ENCODE results near the gene RIPPLY2. TPM values are rescaled to one million over a fixed set of nuclear protein-coding genes. Genes with fewer than 3 reads are reported as not detected.

Gene RIPPLY2
- total and polyA plus RNA-seq, 4 donors = 0.05 to 0.24 TPM; not detected in 2

DNA sequence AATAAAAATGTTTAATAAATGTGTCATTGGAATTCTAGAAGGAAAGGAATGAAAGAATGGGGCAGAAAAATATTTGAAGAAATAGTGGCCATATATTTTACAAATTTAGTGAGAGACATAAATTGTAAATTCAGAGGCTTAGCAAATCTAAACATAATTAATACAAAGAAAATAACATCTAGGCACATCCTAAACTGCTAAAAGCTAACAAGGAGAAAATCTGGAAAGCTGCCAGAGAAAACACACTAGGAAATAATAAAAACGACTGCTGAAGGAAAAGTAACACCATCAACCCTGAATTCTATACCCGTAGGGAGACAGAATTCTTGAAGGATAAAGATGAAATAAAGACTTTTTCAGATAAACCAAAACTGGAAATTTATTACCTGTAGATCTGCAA, 30.1 kb downstream of the RIPPLY2 start:
- H3K36me3 ChIP-seq (ENCODE audit: control insufficient read depth in 4 of 4, insufficient read depth in 4 of 4, low read length in 4 of 4) = peaks cover 0 to 2% (median 0%) of the 10 kb centered on the region in 4 donors
- H3K27ac ChIP-seq (ENCODE audit: low read depth in 1 of 2, low read length in 1 of 2) = no peak overlapping the region
- WGBS, 2 donors = 40 to 59% methylated on average over 2 of the region's 2 CpGs
- H3K4me1 ChIP-seq (ENCODE audit: control insufficient read depth in 5 of 5, insufficient read depth in 5 of 5, low read length in 5 of 5) = peaks cover 0 to 3% (median 0%) of the 10 kb centered on the region in 5 donors
- H3K9me3 ChIP-seq (ENCODE audit: control insufficient read depth in 4 of 4, insufficient read depth in 3 of 4, low read length in 3 of 4) = no peaks in the 10 kb centered on the region
- no peak overlapping the region for H3K4me3 ChIP-seq
- ATAC-seq (ENCODE audit: insufficient read depth, low FRiP score) (no peak), DNase-seq (no peak)
- TF ChIP-seq, protein P1, sequence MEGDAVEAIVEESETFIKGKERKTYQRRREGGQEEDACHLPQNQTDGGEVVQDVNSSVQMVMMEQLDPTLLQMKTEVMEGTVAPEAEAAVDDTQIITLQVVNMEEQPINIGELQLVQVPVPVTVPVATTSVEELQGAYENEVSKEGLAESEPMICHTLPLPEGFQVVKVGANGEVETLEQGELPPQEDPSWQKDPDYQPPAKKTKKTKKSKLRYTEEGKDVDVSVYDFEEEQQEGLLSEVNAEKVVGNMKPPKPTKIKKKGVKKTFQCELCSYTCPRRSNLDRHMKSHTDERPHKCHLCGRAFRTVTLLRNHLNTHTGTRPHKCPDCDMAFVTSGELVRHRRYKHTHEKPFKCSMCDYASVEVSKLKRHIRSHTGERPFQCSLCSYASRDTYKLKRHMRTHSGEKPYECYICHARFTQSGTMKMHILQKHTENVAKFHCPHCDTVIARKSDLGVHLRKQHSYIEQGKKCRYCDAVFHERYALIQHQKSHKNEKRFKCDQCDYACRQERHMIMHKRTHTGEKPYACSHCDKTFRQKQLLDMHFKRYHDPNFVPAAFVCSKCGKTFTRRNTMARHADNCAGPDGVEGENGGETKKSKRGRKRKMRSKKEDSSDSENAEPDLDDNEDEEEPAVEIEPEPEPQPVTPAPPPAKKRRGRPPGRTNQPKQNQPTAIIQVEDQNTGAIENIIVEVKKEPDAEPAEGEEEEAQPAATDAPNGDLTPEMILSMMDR (IDR thresholded peaks at IDR 0.05; ENCODE audit: control extremely low read depth, extremely low read depth) = no peak
- no peak overlapping the region for H3K9ac ChIP-seq (ENCODE audit: insufficient read depth in 1 of 2, low read length in 2 of 2)
- H3K27me3 ChIP-seq (ENCODE audit: control insufficient read depth in 3 of 3, insufficient read depth in 3 of 3, low read length in 2 of 3) = no peaks in the 10 kb centered on the region

DNA sequence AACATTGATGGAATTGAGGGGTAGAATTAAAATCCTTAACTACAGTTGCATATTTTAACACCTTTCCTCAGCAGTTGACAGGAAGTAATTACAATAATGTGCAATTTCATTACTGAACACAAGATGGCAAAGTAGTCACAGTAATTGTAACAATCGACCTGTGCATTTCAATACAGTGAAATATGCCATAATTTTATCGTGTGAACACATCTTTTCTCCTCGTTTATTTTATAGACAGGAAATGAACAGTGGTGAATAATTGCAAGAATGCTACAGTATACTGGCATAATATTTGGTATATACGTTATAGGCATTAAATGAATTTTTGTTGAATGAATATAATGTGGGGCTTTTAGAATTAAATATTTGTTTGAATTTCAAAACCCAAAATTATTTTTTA, 31.4 kb downstream of the RIPPLY2 start:
- TF ChIP-seq, protein P1 (IDR thresholded peaks at IDR 0.05; ENCODE audit: control extremely low read depth, extremely low read depth) = peak; percentile 73
- Histone ChIP-seq H3K27me3 (ENCODE audit: control insufficient read depth in 3 of 3, insufficient read depth in 3 of 3, low read length in 2 of 3) (no peaks in the 10 kb centered on the region), H3K36me3 (ENCODE audit: control insufficient read depth in 4 of 4, insufficient read depth in 4 of 4, low read length in 4 of 4) (peaks cover 0 to 2% (median 0%) of the 10 kb centered on the region in 4 donors), H3K4me1 (ENCODE audit: control insufficient read depth in 5 of 5, insufficient read depth in 5 of 5, low read length in 5 of 5) (peaks cover 0 to 3% (median 0%) of the 10 kb centered on the region in 5 donors), H3K9me3 (ENCODE audit: control insufficient read depth in 4 of 4, insufficient read depth in 3 of 4, low read length in 3 of 4) (no peaks in the 10 kb centered on the region), H3K27ac (ENCODE audit: low read depth in 1 of 2, low read length in 1 of 2) (no peak overlapping the region), H3K4me3 (no peak overlapping the region), H3K9ac (ENCODE audit: insufficient read depth in 1 of 2, low read length in 2 of 2) (no peak overlapping the region)
- WGBS, 2 donors = 3 to 6% methylated on average over 4 of the region's 4 CpGs
- DNase-seq = peak in 2 of 3 donors; percentile 60 to 64
- ATAC-seq (ENCODE audit: insufficient read depth, low FRiP score) = peak; percentile 69

DNA sequence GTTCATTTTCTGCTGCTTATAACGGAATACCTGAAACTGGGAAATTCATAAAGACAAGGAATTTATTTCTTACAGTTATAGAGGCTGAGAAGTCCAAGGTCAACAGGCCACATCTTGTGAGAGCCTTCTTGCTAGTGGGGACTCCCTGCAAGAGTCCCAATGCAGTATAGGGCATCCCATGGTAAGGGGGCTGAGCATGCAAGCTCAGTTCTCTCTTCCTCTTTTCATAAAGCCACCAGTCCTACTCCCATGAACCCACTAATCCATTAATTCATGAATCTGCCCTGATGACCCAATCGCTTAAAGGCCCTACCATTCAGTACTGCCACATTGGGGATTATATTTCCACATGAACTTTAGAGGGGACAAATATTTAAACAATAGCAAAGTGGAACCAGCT, 32.8 kb downstream of the RIPPLY2 start:
- Histone ChIP-seq H3K4me1 (ENCODE audit: control insufficient read depth in 5 of 5, insufficient read depth in 5 of 5, low read length in 5 of 5) (peaks cover 0 to 8% (median 0%) of the 10 kb centered on the region in 5 donors), H3K4me3 (no peak overlapping the region), H3K36me3 (ENCODE audit: control insufficient read depth in 4 of 4, insufficient read depth in 4 of 4, low read length in 4 of 4) (peaks cover 0 to 2% (median 0%) of the 10 kb centered on the region in 4 donors), H3K9me3 (ENCODE audit: control insufficient read depth in 4 of 4, insufficient read depth in 3 of 4, low read length in 3 of 4) (no peaks in the 10 kb centered on the region), H3K27me3 (ENCODE audit: control insufficient read depth in 3 of 3, insufficient read depth in 3 of 3, low read length in 2 of 3) (no peaks in the 10 kb centered on the region), H3K9ac (ENCODE audit: insufficient read depth in 1 of 2, low read length in 2 of 2) (no peak overlapping the region), H3K27ac (ENCODE audit: low read depth in 1 of 2, low read length in 1 of 2) (no peak overlapping the region)
- WGBS, 2 donors = 96 to 99% methylated on average over 2 of the region's 2 CpGs
- TF ChIP-seq, protein P1 (IDR thresholded peaks at IDR 0.05; ENCODE audit: control extremely low read depth, extremely low read depth) = no peak
- ATAC-seq (ENCODE audit: insufficient read depth, low FRiP score) = no peak
- no peak for DNase-seq

DNA sequence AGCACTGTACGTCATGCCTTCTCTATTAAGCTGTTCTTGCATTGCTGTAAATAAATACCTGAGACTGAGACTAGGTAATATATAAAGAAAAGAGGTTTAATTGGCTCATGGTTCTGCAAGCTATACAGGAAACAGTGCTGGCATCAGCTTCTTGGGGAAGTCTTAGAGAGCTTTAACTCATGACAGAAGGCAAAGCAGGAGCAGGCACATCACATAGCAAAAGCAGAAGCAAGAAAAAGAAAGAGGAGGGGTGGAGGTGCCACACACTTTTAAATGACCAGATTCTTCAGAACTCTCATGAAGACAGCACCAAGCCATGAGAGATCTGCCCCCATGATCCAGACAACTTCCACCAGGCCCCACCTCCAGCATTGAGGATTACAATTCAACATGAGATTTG, 36.5 kb downstream of the RIPPLY2 start:
- Histone ChIP-seq H3K4me1 (ENCODE audit: control insufficient read depth in 5 of 5, insufficient read depth in 5 of 5, low read length in 5 of 5) (peaks cover 0 to 17% (median 0%) of the 10 kb centered on the region in 5 donors), H3K9me3 (ENCODE audit: control insufficient read depth in 4 of 4, insufficient read depth in 3 of 4, low read length in 3 of 4) (no peaks in the 10 kb centered on the region), H3K27me3 (ENCODE audit: control insufficient read depth in 3 of 3, insufficient read depth in 3 of 3, low read length in 2 of 3) (no peaks in the 10 kb centered on the region), H3K4me3 (no peak overlapping the region), H3K9ac (ENCODE audit: insufficient read depth in 1 of 2, low read length in 2 of 2) (no peak overlapping the region), H3K36me3 (ENCODE audit: control insufficient read depth in 4 of 4, insufficient read depth in 4 of 4, low read length in 4 of 4) (no peaks in the 10 kb centered on the region), H3K27ac (ENCODE audit: low read depth in 1 of 2, low read length in 1 of 2) (no peak overlapping the region)
- WGBS, 2 donors = 98 to 100% methylated on average over 1 of the region's 1 CpG
- ATAC-seq (ENCODE audit: insufficient read depth, low FRiP score) (no peak), DNase-seq (no peak)
- TF ChIP-seq, protein P1 (IDR thresholded peaks at IDR 0.05; ENCODE audit: control extremely low read depth, extremely low read depth) = no peak
